C4-2B (cell line): ENCODE measurements around the gene GPC5.
"Not testable (repeated sequence)": the region's sequence is repeated elsewhere in the genome, so short reads cannot be mapped to it uniquely, and the experiment has no call there.

ENCODE experiments used
- H3K27ac ChIP-seq: fragments of 450-650 bp; 2 replicates; pipeline ENCODE4 v1.5.1; 2017
- ZFX ChIP-seq: fragments of 450-650 bp; IDR thresholded peaks from 2 replicates; pipeline ENCODE4 v1.6.1; 2017
- TF ChIP-seq, protein P1 (sequence below): fragments of 450-650 bp; conservative IDR thresholded peaks from 2 replicates; pipeline ENCODE4 v1.5.1; 2017; ENCODE audit warnings: mild to moderate bottlenecking

GPC5 gene

DNA sequence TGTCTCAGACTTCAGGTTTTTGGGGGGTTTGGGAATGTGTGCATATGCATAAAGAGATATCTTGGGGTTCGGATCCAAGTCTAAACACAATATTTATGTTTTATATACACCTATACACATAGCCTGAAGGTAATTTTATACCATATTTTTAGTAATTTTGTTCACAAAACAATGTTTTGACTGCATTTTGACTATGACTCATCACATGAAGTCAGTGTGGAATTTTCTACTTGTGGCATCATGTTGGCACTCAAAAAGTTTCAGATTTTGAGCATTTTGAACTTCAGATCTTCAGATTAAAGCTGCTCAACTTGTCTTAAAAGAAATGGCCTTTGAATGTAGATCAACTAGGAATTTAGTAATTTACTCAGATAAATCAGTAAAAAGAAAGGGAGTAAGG lies 1115.3 kb downstream of the GPC5 start:
- TF ChIP-seq ZFX = no peak
- TF ChIP-seq, protein P1, sequence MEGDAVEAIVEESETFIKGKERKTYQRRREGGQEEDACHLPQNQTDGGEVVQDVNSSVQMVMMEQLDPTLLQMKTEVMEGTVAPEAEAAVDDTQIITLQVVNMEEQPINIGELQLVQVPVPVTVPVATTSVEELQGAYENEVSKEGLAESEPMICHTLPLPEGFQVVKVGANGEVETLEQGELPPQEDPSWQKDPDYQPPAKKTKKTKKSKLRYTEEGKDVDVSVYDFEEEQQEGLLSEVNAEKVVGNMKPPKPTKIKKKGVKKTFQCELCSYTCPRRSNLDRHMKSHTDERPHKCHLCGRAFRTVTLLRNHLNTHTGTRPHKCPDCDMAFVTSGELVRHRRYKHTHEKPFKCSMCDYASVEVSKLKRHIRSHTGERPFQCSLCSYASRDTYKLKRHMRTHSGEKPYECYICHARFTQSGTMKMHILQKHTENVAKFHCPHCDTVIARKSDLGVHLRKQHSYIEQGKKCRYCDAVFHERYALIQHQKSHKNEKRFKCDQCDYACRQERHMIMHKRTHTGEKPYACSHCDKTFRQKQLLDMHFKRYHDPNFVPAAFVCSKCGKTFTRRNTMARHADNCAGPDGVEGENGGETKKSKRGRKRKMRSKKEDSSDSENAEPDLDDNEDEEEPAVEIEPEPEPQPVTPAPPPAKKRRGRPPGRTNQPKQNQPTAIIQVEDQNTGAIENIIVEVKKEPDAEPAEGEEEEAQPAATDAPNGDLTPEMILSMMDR = no peak
- H3K27ac ChIP-seq = no peak overlapping the region

DNA sequence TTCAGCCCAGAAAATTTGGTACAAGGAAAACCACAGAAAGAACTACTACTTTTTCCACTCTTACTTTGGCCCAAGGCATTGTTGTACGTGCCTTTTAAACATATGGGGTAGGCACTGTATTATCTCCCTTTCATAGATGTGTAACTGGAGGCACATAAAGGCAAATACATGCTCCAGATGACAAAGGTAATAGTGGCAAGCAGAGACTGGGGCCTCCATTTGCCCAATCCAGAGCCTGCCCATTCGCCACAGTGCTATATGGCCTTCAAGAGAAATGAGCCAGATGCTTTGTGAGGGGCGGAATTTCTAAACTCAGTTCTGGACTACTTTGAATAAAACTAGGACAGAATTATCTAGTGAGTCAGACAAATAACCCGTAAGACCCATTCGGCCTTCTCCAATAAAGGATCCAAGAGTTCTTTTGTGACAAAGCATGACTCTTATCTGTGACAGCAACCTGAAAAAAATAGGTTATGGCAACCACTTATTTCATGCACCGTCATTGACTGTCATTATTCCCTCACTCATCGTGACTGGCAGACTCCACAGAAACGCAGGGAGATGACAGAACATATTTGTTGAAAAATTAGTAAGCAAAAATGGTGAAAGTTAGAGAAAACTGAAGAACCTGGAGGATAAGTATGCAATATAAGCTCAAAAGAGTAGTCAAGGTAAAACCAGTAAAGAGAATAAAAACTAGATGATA lies 1116.2 kb downstream of the GPC5 start:
- no peak overlapping the region for H3K27ac ChIP-seq
- TF ChIP-seq ZFX = no peak
- TF ChIP-seq, protein P1 = no peak

DNA sequence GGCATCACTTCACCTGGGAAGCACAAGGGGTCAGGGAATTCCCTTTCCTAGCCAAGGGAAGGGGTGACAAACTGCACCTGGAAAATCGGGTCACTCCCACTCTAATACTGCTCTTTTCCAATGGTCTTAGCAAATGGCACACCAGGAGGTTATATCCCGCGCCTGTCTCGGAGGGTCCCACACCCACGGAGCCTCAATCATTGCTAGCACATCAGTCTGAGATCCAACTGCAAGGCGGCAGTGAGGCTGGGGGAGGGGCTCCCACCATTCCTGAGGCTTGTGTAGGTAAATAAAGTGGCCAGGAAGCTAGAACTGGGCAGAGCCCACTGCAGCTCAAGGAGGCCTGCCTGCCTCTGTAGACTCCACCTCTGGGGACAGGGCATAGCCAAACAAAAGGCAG lies 1118.5 kb downstream of the GPC5 start:
- H3K27ac ChIP-seq = not testable (repeated sequence)

DNA sequence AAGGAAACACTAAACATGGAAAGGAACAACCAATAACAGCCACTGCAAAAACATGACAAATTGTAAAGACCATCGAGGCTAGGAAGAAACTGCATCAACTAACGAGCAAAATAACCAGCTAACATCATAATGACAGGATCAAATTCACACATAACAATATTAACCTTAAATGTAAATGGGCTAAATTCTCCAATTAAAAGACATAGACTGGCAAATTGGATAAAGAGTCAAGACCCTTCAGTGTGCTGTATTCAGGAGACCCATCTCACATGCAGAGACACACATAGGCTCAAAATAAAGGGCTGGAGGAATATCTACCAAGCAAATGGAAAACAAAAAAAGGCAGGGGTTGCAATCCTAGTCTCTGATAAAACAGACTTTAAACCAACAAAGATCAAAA lies 1120.2 kb downstream of the GPC5 start:
- not testable (repeated sequence) for H3K27ac ChIP-seq

DNA sequence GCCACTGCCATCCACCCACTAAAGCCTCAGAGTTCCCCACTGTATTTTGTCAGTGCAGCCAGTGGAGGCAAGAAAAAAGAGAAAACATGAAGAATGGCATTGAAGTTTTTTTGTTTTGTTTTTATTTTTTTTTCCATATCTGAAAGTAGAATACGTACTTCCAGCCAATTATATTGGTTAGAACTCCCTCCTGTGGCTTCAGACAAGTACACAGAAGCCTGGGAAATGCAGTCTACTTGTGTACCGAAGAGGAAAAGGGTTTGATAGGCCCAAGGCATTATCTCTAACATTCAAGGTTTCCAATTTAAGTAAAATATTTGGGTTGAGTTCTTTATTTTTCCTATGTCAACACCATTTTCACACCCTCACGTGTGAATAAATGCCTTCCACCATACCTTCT lies 1131.9 kb downstream of the GPC5 start:
- no peak overlapping the region for H3K27ac ChIP-seq
- no peak for TF ChIP-seq ZFX
- TF ChIP-seq, protein P1 = peak; percentile 25

DNA sequence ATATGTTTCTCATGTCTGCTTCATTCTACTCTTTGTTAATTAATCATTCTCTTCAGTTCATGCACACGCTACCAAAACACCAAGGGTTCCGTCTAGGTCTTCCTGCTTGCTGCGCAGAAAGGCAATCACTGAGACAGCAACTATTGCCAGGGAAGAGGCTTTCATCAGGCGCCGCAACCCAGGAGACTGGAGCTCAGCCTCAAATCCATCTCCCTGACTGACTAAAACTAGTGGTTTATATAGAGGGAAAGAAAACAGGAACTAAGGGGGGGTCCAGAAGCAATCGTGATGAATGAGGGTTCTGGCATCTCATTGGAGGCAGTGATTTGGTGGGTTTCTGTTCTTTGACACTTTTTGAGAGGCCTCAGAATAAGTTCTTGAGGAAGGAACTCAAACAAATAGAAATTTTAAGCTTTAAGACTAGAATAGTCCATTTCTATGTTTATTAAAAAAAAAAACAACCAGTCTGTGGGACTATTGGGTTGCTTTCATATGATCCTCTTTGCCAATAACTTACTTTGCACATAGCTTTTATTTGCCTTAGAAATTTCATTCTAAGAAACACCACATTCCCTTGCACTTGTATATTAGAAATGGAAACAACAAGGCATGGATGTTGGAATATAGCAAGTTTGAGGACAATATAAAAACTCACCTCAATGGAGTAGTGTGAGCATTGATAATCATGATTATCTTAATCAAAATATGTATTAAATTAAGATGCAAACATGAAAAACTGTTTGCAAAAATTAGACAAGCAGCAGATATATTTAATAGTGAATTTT lies 1137.0 kb downstream of the GPC5 start:
- H3K27ac ChIP-seq = no peak overlapping the region
- no peak for TF ChIP-seq ZFX
- TF ChIP-seq, protein P1 = no peak

DNA sequence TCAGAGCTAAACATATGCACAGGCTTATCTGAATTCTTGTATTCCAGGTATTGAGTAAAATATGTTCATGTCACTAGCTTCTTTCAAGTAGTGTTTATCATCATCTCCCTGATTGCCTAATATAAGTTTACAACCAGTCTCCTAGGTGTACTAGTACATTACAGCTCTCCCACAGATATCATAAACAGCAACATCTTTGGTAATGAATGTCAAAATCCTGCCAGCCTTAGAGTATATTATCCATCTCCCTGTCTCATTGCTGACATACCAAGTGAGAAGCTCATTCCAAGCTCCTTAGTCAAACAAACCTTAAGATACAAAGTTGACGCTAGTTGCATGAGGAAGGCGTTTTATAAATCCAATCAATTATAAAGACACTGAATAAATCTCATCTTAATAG lies 1139.0 kb downstream of the GPC5 start:
- no peak overlapping the region for H3K27ac ChIP-seq
- TF ChIP-seq, protein P1 = no peak
- no peak for TF ChIP-seq ZFX

DNA sequence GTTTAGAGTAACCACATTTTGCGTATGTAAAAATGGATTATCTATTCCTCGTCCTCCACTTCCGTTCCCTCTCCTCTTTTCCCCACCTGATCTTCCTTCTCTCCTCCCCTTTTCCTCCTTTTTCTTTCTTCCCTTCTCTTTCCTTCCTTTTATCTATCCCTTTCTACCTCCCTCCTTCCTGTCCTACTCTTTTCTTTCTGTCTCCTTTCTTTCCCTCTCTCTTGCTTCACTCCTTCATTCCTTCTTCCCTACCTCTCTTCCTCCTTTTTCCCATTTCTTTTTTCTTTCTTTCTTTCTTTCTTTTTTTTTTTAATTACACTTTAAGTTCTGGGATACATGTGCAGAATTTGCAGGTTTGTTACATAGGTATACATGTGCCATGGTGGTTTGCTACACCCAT lies 1139.7 kb downstream of the GPC5 start:
- no peak overlapping the region for H3K27ac ChIP-seq
- TF ChIP-seq, protein P1 = no peak
- no peak for TF ChIP-seq ZFX

DNA sequence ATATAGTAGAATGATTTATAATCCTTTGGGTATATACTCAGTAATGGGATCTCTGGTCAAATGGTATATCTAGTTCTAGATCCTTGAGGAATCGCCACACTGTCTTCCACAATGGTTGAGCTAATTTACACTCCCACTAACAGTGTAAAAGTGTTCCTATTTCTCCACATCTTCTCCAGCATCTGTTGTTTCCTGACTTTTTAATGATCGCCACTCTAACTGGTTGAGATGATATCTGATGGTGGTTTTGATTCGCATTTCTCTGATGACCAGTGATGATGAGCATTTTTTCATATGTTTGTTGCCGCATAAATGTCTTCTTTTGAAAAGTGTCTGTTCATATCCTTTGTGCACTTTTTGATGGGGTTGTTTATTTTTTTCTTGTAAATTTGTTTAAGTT lies 1140.7 kb downstream of the GPC5 start:
- not testable (repeated sequence) for H3K27ac ChIP-seq
